ENCODE data around the gene ERICH4.

The ERICH4 gene

DNA sequence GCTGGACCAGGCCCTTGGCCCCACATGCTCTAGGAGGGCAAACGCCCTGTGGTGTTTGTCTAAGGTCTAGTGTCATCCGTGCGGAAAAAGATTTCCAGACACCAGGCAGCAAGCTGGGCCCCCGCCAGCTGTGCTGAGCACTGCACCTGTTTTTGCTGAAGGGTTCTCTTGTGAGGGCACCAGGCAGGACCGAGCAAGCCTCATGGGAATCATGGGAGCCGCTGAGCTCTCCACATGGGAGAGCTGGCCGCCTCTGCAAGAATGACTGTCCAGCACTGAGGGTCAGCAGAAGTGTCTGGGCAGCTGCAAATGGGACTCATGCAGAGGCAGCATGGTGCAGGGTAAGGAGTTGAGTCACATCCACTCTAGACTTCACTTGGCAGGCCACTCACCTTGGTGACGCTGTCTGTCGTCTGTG lies 27.8 kb upstream of the ERICH4 start:
- TF ChIP-seq, protein P1, sequence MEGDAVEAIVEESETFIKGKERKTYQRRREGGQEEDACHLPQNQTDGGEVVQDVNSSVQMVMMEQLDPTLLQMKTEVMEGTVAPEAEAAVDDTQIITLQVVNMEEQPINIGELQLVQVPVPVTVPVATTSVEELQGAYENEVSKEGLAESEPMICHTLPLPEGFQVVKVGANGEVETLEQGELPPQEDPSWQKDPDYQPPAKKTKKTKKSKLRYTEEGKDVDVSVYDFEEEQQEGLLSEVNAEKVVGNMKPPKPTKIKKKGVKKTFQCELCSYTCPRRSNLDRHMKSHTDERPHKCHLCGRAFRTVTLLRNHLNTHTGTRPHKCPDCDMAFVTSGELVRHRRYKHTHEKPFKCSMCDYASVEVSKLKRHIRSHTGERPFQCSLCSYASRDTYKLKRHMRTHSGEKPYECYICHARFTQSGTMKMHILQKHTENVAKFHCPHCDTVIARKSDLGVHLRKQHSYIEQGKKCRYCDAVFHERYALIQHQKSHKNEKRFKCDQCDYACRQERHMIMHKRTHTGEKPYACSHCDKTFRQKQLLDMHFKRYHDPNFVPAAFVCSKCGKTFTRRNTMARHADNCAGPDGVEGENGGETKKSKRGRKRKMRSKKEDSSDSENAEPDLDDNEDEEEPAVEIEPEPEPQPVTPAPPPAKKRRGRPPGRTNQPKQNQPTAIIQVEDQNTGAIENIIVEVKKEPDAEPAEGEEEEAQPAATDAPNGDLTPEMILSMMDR (IDR thresholded peaks at IDR 0.05; ENCODE audit: borderline replicate concordance, insufficient read depth, low read depth, low read length) = no peak
- H3K4me3 ChIP-seq (ENCODE audit: low read depth, low read length) = no peak overlapping the region

DNA sequence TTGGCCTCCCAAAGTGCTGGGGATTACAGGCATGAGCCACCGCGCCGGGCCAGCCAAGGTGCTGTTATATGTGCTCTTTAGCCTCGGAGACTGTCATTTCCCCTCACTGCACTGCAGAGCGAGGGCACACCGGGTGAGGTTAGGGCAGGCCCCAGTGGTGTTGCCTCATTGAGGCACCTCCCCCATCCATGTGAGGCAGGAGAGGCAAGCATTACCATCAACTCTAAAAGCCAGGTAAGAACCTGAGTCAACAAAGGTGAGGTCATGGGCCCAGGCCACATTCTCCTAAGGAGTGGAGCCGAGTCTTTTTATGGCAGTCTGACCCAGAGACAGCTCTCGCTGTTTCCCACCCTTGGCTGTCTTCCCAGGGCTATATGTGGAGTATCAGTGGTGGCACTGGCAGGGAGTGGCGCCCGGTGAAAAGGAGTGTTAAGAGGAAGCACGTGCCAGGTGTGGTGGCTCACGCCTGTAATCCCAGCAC lies 26.7 kb upstream of the ERICH4 start:
- TF ChIP-seq, protein P1 (IDR thresholded peaks at IDR 0.05; ENCODE audit: borderline replicate concordance, insufficient read depth, low read depth, low read length) = no peak

DNA sequence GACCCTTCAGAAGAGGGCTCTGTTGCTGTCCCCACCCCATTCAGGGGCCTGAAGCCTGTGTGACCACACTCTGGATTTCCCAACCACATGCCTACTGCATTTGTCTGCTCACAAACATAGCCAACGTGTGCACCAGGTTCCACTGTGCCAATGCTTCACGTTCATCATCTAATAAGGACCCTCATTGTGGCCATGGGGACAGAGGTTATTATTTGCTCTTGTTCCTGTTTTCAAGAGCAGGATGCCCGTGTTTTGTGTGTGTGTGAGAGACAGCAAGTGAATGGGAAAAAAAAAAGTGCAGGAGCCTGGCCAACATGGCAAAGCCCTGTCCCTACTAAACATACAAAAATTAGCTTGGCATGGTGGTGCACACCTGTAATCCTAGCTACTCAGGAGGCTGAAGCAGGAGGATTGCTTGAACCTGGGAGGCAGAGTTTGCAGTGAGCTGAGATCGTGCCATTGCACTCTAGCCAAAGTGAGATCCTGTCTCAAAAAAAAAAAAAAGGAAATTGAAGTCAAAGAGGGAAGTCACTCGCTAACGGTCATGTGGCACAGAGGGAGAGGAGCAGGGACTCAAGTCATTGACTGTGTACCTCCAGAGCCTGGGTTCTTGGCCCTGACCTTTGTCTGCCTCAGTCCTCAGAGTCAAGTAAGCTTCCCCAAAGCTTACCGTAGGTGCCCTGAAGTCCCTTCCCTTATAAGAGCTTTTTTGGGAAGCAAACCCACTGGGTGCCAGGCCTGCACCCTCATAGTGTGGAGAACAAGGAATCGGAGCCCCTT lies 22.7 kb upstream of the ERICH4 start:
- H3K4me3 ChIP-seq (ENCODE audit: low read depth, low read length) = no peak overlapping the region
- TF ChIP-seq, protein P1 (IDR thresholded peaks at IDR 0.05; ENCODE audit: borderline replicate concordance, insufficient read depth, low read depth, low read length) = no peak

More for the DNA sequence above, 26.7 kb upstream of the ERICH4 start:
- H3K4me3 ChIP-seq (ENCODE audit: low read depth, low read length) = no peak overlapping the region

DNA sequence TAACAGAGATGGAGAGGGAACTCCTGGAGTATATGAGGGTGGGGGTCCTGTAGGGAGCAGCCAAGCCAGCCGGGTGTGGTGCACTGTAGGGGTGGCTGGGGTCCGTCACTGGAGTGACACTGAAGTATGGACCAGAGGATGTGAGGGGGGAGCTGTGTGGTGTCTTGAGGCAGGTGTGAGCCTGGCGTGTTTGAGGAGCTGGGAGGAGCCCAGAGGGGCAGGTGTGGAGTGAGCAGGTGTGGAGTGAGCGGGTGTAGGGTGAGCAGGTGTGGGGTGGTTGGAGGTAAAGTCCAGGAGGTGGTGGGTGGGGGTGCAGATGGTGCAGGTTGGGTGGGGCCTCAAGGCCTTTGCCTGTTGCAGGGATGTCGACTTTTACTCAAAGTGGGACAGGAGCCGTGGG lies 21.6 kb upstream of the ERICH4 start:
- H3K4me3 ChIP-seq (ENCODE audit: low read depth, low read length) = no peak overlapping the region
- TF ChIP-seq, protein P1 (IDR thresholded peaks at IDR 0.05; ENCODE audit: borderline replicate concordance, insufficient read depth, low read depth, low read length) = no peak

DNA sequence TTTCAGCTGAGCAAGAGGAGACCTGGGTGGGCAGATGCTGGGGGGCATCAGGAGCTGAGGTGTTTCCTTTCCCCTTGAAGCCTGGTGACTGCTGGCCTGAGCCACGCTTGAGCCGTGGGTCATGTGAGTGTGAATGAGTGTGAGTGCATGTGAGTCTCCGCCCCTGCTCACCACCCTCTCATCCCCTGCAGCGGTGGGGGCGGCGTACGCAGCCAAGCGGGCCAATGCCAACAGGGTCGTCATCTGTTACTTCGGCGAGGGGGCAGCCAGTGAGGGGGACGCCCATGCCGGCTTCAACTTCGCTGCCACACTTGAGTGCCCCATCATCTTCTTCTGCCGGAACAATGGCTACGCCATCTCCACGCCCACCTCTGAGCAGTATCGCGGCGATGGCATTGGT lies 21.0 kb upstream of the ERICH4 start:
- H3K4me3 ChIP-seq (ENCODE audit: low read depth, low read length) = no peak overlapping the region
- TF ChIP-seq, protein P1 (IDR thresholded peaks at IDR 0.05; ENCODE audit: borderline replicate concordance, insufficient read depth, low read depth, low read length) = no peak

DNA sequence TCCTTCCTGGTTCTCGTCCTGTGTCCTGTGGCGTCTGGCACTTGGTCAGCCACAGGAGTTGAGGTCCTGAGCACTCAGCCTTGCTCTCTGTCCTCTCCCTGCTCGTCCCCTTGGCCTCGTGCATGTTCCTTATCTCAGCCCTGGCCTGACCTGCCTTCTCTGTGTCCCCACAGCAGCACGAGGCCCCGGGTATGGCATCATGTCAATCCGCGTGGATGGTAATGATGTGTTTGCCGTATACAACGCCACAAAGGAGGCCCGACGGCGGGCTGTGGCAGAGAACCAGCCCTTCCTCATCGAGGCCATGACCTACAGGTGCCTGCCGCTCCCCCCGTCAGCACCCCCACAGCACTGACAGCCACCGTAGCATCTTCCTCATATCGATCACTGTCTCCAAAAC lies 20.5 kb upstream of the ERICH4 start:
- TF ChIP-seq, protein P1 (IDR thresholded peaks at IDR 0.05; ENCODE audit: borderline replicate concordance, insufficient read depth, low read depth, low read length) = no peak
- H3K4me3 ChIP-seq (ENCODE audit: low read depth, low read length) = no peak overlapping the region

DNA sequence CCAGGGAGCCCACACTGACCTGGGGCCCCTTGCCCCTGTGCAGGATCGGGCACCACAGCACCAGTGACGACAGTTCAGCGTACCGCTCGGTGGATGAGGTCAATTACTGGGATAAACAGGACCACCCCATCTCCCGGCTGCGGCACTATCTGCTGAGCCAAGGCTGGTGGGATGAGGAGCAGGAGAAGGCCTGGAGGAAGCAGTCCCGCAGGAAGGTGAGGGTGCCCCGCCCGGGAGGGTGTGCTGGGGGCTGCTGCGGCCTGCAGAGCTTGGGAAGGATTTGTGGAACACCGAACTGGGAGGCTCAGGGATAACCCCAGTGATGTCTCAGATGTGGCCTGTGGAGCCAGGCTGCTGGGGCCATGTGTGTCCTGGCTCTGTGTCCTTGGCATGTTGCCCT lies 20.0 kb upstream of the ERICH4 start:
- H3K4me3 ChIP-seq (ENCODE audit: low read depth, low read length) = no peak overlapping the region
- TF ChIP-seq, protein P1 (IDR thresholded peaks at IDR 0.05; ENCODE audit: borderline replicate concordance, insufficient read depth, low read depth, low read length) = no peak

All from GM12875 (cell line).